ENCODE results near the gene REELD1. TPM values are rescaled to one million over a fixed set of nuclear protein-coding genes. Genes with fewer than 3 reads are reported as not detected.

Gene REELD1
- total and polyA plus RNA-seq, 4 donors, result 0.07 to 0.08 TPM; not detected in 2

DNA sequence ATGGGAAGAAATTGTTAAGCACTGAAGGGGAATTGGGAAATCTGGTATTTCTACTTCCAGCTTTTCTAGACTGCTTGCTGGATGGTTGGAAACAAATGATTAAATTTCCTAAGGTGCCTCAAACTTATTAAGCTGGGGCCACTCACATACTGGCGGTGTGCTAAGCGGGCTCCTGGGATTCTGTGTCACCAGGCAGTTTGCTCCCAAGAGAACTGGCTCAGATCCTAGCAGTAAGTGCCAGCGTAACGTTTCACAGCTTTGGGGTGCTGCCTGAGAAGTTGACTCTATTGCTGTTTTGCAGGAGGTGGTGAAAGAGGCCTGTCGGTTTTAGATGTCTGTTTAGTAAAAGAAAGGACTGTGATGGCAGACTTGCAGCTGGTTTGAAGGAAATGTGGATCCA is 6.9 kb upstream of the REELD1 start (continued):
- TF ChIP-seq, protein P1, sequence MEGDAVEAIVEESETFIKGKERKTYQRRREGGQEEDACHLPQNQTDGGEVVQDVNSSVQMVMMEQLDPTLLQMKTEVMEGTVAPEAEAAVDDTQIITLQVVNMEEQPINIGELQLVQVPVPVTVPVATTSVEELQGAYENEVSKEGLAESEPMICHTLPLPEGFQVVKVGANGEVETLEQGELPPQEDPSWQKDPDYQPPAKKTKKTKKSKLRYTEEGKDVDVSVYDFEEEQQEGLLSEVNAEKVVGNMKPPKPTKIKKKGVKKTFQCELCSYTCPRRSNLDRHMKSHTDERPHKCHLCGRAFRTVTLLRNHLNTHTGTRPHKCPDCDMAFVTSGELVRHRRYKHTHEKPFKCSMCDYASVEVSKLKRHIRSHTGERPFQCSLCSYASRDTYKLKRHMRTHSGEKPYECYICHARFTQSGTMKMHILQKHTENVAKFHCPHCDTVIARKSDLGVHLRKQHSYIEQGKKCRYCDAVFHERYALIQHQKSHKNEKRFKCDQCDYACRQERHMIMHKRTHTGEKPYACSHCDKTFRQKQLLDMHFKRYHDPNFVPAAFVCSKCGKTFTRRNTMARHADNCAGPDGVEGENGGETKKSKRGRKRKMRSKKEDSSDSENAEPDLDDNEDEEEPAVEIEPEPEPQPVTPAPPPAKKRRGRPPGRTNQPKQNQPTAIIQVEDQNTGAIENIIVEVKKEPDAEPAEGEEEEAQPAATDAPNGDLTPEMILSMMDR (IDR thresholded peaks at IDR 0.05; ENCODE audit: low read depth, low read length, missing input control), result no peak
- TF ChIP-seq EGR1 (IDR thresholded peaks at IDR 0.05; ENCODE audit: low read depth in 2 of 2), result no peak

DNA sequence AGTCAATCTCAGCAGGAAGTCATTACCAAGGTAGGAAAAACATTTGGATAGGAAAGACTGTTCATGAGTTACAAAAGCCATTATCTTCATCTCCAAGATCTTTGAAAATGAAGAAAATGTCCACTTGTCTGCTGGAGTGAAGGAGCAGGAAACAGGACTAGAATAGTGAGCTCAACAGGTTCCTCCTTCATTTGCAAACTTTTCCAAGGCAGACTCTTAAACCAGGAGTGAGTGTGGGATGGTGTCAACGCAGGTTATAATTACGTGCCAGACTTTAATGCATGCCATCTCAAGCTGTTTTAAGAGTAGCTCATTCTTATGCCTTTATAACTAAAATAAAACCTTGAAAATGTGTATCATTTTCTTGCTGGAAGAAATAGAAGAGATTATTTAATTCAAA is 3.4 kb upstream of the REELD1 start:
- H3K9me3 ChIP-seq (ENCODE audit: control insufficient read depth in 4 of 4, low read length in 3 of 4), result no peaks in the 10 kb centered on the region
- no peaks in the 10 kb centered on the region for H3K4me1 ChIP-seq (ENCODE audit: control insufficient read depth in 4 of 4, insufficient read depth in 4 of 4, low read length in 3 of 4)
- H3K36me3 ChIP-seq (ENCODE audit: control insufficient read depth in 4 of 4, insufficient read depth in 3 of 4, low read depth in 1 of 4, low read length in 3 of 4), result no peaks in the 10 kb centered on the region
- H3K27me3 ChIP-seq (ENCODE audit: control insufficient read depth in 4 of 4, insufficient read depth in 4 of 4, low read length in 3 of 4), result no peaks in the 10 kb centered on the region
- no peak overlapping the region for H3K9ac ChIP-seq (ENCODE audit: low read depth in 1 of 2, low read length in 2 of 2)
- H3K27ac ChIP-seq (ENCODE audit: low read depth in 1 of 2, low read length in 2 of 2), result no peak overlapping the region
- no peak for DNase-seq (ENCODE audit: low spot score)
- no peak for TF ChIP-seq GABPA (IDR thresholded peaks at IDR 0.05 in 1 of 2, conservative IDR thresholded peaks at IDR 0.05 in 1 of 2)
- TF ChIP-seq TAF1 (conservative IDR thresholded peaks at IDR 0.05), result no peak
- no peak for TF ChIP-seq FOXA1 (IDR thresholded peaks at IDR 0.05)
- no peak for TF ChIP-seq RXRA (IDR thresholded peaks at IDR 0.05)
- TF ChIP-seq, protein P1 (IDR thresholded peaks at IDR 0.05; ENCODE audit: low read depth, low read length, missing input control), result no peak
- TF ChIP-seq, protein P2, sequence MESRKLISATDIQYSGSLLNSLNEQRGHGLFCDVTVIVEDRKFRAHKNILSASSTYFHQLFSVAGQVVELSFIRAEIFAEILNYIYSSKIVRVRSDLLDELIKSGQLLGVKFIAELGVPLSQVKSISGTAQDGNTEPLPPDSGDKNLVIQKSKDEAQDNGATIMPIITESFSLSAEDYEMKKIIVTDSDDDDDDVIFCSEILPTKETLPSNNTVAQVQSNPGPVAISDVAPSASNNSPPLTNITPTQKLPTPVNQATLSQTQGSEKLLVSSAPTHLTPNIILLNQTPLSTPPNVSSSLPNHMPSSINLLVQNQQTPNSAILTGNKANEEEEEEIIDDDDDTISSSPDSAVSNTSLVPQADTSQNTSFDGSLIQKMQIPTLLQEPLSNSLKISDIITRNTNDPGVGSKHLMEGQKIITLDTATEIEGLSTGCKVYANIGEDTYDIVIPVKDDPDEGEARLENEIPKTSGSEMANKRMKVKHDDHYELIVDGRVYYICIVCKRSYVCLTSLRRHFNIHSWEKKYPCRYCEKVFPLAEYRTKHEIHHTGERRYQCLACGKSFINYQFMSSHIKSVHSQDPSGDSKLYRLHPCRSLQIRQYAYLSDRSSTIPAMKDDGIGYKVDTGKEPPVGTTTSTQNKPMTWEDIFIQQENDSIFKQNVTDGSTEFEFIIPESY (IDR thresholded peaks at IDR 0.05), result no peak
- TF ChIP-seq, protein P3, sequence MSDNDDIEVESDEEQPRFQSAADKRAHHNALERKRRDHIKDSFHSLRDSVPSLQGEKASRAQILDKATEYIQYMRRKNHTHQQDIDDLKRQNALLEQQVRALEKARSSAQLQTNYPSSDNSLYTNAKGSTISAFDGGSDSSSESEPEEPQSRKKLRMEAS (IDR thresholded peaks at IDR 0.05), result no peak
- TF ChIP-seq YY1 (IDR thresholded peaks at IDR 0.05), result no peak
- no peak for TF ChIP-seq SP1 (IDR thresholded peaks at IDR 0.05)
- no peak for TF ChIP-seq RAD21 (IDR thresholded peaks at IDR 0.05)
- TF ChIP-seq HNF4G (IDR thresholded peaks at IDR 0.05), result no peak
- 76% methylated on average over 2 of the region's 2 CpGs for WGBS
- no peak overlapping the region for H3K4me3 ChIP-seq (ENCODE audit: low read depth in 1 of 3, low read length in 3 of 3)

DNA sequence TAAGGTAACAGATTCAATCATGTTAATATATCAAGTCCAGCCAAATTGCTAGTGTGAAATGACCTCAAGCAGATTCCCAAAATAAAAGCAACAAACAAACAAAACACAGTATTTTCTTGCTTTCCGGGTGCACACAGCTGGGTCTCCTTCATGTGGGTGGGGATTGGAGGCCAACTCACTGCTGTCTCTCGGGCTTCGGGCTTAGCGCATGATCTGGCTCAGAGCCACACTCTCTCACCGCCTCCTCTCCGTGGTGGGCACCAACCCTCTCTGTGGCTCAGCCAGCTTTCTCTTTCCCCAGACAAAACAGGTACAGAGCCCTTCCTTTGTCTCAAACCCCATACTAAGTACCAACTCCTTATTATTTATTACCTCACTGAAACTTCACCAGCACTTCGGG is 2.9 kb upstream of the REELD1 start:
- Histone ChIP-seq H3K36me3 (ENCODE audit: control insufficient read depth in 4 of 4, insufficient read depth in 3 of 4, low read depth in 1 of 4, low read length in 3 of 4) (no peaks in the 10 kb centered on the region), H3K9me3 (ENCODE audit: control insufficient read depth in 4 of 4, low read length in 3 of 4) (no peaks in the 10 kb centered on the region), H3K27ac (ENCODE audit: low read depth in 1 of 2, low read length in 2 of 2) (no peak overlapping the region), H3K4me1 (ENCODE audit: control insufficient read depth in 4 of 4, insufficient read depth in 4 of 4, low read length in 3 of 4) (no peaks in the 10 kb centered on the region), H3K9ac (ENCODE audit: low read depth in 1 of 2, low read length in 2 of 2) (no peak overlapping the region), H3K4me3 (ENCODE audit: low read depth in 1 of 3, low read length in 3 of 3) (no peak overlapping the region), H3K27me3 (ENCODE audit: control insufficient read depth in 4 of 4, insufficient read depth in 4 of 4, low read length in 3 of 4) (no peaks in the 10 kb centered on the region)
- 87% methylated on average over 7 of the region's 7 CpGs for WGBS
- no peak for DNase-seq (ENCODE audit: low spot score)
- TF ChIP-seq GABPA (IDR thresholded peaks at IDR 0.05 in 1 of 2, conservative IDR thresholded peaks at IDR 0.05 in 1 of 2), result no peak
- TF ChIP-seq JUND (IDR thresholded peaks at IDR 0.05), result no peak
- TF ChIP-seq FOXA2 (IDR thresholded peaks at IDR 0.05), result no peak

Measured in liver (tissue), 9 donors.